ENCODE measurements around the gene ZNF236.

DNA sequence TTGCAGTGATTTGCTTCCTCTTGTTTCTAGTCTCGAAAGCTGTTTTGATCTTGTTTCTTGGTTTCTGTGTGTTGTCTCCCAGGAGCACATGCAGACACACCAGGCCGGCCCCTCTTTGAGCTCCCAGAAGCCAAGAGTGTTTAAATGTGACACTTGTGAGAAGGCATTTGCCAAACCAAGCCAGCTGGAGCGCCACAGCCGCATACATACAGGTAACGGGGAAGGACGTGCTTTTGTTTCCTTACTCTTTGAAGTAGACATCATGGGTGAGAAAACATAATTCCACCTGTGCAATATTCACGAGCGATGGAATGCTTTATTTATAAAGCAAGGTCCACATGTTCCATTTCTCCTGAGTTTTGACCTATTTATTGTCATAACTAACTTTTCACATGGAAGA is 137.2 kb downstream of the ZNF236 start:
- TF ChIP-seq, protein P1, sequence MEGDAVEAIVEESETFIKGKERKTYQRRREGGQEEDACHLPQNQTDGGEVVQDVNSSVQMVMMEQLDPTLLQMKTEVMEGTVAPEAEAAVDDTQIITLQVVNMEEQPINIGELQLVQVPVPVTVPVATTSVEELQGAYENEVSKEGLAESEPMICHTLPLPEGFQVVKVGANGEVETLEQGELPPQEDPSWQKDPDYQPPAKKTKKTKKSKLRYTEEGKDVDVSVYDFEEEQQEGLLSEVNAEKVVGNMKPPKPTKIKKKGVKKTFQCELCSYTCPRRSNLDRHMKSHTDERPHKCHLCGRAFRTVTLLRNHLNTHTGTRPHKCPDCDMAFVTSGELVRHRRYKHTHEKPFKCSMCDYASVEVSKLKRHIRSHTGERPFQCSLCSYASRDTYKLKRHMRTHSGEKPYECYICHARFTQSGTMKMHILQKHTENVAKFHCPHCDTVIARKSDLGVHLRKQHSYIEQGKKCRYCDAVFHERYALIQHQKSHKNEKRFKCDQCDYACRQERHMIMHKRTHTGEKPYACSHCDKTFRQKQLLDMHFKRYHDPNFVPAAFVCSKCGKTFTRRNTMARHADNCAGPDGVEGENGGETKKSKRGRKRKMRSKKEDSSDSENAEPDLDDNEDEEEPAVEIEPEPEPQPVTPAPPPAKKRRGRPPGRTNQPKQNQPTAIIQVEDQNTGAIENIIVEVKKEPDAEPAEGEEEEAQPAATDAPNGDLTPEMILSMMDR (IDR thresholded peaks at IDR 0.05; ENCODE audit: poor library complexity), result no peak
- no peak for TF ChIP-seq EZH2phosphoT487 (IDR thresholded peaks at IDR 0.05; ENCODE audit: low read depth, severe bottlenecking, unreplicated experiment)
